Activated T-cell treated with anti-CD3 and anti-CD28 coated beads, Interleukin-2, amount 50 U/mL, for 72 hours (primary cell): ENCODE results near the gene PNPLA6. TPM values are rescaled to one million over a fixed set of nuclear protein-coding genes. Genes with fewer than 3 reads are reported as not detected.
"Not testable (repeated sequence)": the region's sequence is repeated elsewhere in the genome, so short reads cannot be mapped to it uniquely, and the experiment has no call there.

Source experiments
- ATAC-seq, 2 donors: fragments of 150-1000 bp; cut with Tn5 transposase; replicated peaks in 1 of 2; 2 replicates each; pipeline ENCODE4 v1.10.0; 2021; ENCODE audit warnings: moderate library complexity in 2 of 2, mild to moderate bottlenecking in 1 of 2
- DNase-seq, 2 donors: peaks; one replicate each; pipeline ENCODE4 v3.0.0; 2021 to 2022; ENCODE audit warnings: mixed read lengths in 1 of 2
- H3K27ac Mint-ChIP-seq: one replicate; pipeline ENCODE4 v1.8.0; 2022; ENCODE audit warnings: mild to moderate bottlenecking, moderate library complexity, mixed read lengths
- H3K27me3 Mint-ChIP-seq: one replicate; pipeline ENCODE4 v1.8.0; 2022; ENCODE audit warnings: low read depth, mixed read lengths
- H3K36me3 Mint-ChIP-seq, 2 donors: one replicate each; pipeline ENCODE4 v1.8.0; 2022; ENCODE audit warnings: mixed read lengths in 2 of 2, mild to moderate bottlenecking in 1 of 2; ENCODE audit not compliant: insufficient read depth in 2 of 2
- H3K4me1 Mint-ChIP-seq: one replicate; pipeline ENCODE4 v1.8.0; 2022; ENCODE audit warnings: low read depth, mixed read lengths
- H3K4me3 Mint-ChIP-seq, 2 donors: one replicate each; pipeline ENCODE4 v1.8.0; 2022; ENCODE audit warnings: mild to moderate bottlenecking in 2 of 2, mixed read lengths in 2 of 2, moderate library complexity in 2 of 2
- H3K9me3 Mint-ChIP-seq, 2 donors: one replicate each; pipeline ENCODE4 v1.8.0; 2022; ENCODE audit warnings: mixed read lengths in 2 of 2
- total RNA-seq, 2 donors: library from RNA; stranded (reverse); gene quantifications; one replicate each; pipeline ENCODE4 v1.2.3, GENCODE V29; 2022

The PNPLA6 gene
- total RNA-seq, 2 donors from 2014 or later, result 102 to 144 TPM

- Mint-ChIP-seq H3K36me3 (peaks cover 5 to 10% of the 10 kb centered on the region in 2 donors), H3K4me1 (no peaks in the 10 kb centered on the region), H3K27me3 (no peaks in the 10 kb centered on the region), H3K4me3 (no peak overlapping the region), H3K27ac (no peak overlapping the region), H3K9me3 (no peaks in the 10 kb centered on the region)
- no peak for DNase-seq
- ATAC-seq, result no peak
These were observed 23.6 kb downstream of the PNPLA6 start for GRCh38 chr19:7559102-7559501.

- ATAC-seq, result no peak
- Mint-ChIP-seq H3K4me1 (no peaks in the 10 kb centered on the region), H3K4me3 (no peak overlapping the region), H3K27ac (no peak overlapping the region), H3K27me3 (no peaks in the 10 kb centered on the region), H3K9me3 (no peaks in the 10 kb centered on the region), H3K36me3 (peaks cover 5 to 10% of the 10 kb centered on the region in 2 donors)
- no peak for DNase-seq
These were observed 24.7 kb downstream of the PNPLA6 start for GRCh38 chr19:7560255-7560654.

- Mint-ChIP-seq H3K9me3 (no peaks in the 10 kb centered on the region), H3K4me1 (no peaks in the 10 kb centered on the region), H3K27ac (no peak overlapping the region), H3K36me3 (peaks cover 5 to 9% of the 10 kb centered on the region in 2 donors), H3K4me3 (no peak overlapping the region), H3K27me3 (no peaks in the 10 kb centered on the region)
- DNase-seq (no peak), ATAC-seq (no peak)
These were observed 25.8 kb downstream of the PNPLA6 start for GRCh38 chr19:7561325-7561724.

DNA sequence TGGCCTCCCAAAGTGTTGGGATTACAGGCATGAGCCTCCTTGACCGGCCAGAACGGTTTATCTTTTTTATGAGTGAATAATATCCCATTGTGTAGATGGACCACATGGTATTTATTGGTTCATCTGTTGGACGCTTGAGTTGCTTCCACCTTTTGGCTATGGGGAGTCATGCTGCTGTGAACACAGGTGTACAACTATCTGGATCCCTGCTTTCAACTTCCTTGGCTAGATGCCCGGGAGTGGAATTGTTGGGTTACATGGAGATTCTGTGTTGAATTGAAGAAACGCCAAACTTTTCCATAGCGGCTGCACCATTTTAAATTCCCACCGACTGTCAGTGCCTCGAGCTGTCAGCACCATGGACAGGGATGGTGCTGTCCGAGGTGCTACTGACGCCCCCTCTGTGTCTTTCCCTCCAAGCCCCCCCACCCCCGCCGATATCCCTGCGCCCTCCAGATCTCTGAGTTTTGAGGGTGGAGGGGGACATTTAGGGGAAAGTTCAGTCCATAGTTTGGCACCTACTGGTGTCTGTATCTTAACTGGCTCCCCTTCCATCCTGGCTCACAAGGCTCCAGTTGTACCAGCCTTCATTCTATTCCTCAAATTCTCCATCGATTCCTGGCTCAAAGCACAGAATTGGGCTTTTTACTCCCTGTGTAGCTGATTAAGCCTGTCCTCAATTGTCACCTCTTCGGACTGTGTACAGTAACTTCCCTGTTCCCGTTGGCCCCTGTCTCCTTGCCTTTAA, 27.3 kb downstream of the PNPLA6 start:
- no peaks in the 10 kb centered on the region for H3K27me3 Mint-ChIP-seq
- ATAC-seq (no peak), DNase-seq (no peak)
- peaks cover 5 to 6% of the 10 kb centered on the region in 2 donors for H3K36me3 Mint-ChIP-seq
- H3K27ac Mint-ChIP-seq, result no peak overlapping the region
- H3K4me1 Mint-ChIP-seq, result no peaks in the 10 kb centered on the region
- no peak overlapping the region for H3K4me3 Mint-ChIP-seq
- no peaks in the 10 kb centered on the region for H3K9me3 Mint-ChIP-seq

- Mint-ChIP-seq H3K9me3 (no peaks in the 10 kb centered on the region), H3K4me3 (no peak overlapping the region), H3K36me3 (peaks cover 5 to 6% of the 10 kb centered on the region in 2 donors), H3K27me3 (no peaks in the 10 kb centered on the region), H3K27ac (no peak overlapping the region), H3K4me1 (no peaks in the 10 kb centered on the region)
- DNase-seq, result no peak
- ATAC-seq, result no peak
These were observed 29.3 kb downstream of the PNPLA6 start for GRCh38 chr19:7564866-7565265.

GRCh38 chr19:7565332-7565731, 29.8 kb downstream of the PNPLA6 start:
- H3K27me3 Mint-ChIP-seq, result no peaks in the 10 kb centered on the region
- peaks cover 1 to 4% of the 10 kb centered on the region in 2 donors for H3K36me3 Mint-ChIP-seq
- no peak for ATAC-seq
- no peaks in the 10 kb centered on the region for H3K4me1 Mint-ChIP-seq
- DNase-seq, result no peak
- no peak overlapping the region for H3K27ac Mint-ChIP-seq
- no peaks in the 10 kb centered on the region for H3K9me3 Mint-ChIP-seq
- no peak overlapping the region for H3K4me3 Mint-ChIP-seq

GRCh38 chr19:7570761-7571160, 35.2 kb downstream of the PNPLA6 start:
- Mint-ChIP-seq H3K9me3 (no peaks in the 10 kb centered on the region), H3K27me3 (no peaks in the 10 kb centered on the region), H3K27ac (no peak overlapping the region), H3K4me3 (no peak overlapping the region), H3K36me3 (no peaks in the 10 kb centered on the region), H3K4me1 (no peaks in the 10 kb centered on the region)
- DNase-seq, result no peak
- no peak for ATAC-seq

DNA sequence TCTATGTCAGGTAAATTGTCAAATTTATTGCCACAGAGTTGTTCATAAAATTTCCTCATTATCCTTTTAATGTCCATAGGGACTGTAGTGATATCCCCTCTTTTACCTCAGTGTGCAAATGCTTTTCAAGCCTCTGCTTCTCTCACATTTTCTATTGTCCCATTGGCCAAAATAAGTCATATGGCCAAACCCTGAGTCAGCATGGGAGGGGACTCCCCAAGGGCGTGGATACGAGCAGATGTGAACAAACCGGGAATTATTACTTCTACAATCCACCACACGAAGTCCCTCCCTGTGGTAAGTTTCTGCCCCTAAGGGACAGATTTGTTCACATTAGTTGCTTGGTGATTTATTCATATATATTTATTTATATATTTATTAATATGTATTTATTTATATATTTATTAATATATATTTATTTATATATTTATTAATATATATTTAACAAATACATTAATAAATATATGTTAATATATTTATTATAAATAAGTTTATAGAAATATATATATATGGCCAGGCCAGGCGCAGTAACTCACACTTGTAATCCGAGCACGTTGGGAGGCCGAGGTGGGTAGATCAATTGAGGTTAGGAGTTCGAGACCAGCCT, 40.0 kb downstream of the PNPLA6 start:
- H3K4me3 Mint-ChIP-seq, result no peak overlapping the region
- no peak overlapping the region for H3K27ac Mint-ChIP-seq
- no peak for ATAC-seq
- H3K4me1 Mint-ChIP-seq, result no peaks in the 10 kb centered on the region
- no peaks in the 10 kb centered on the region for H3K9me3 Mint-ChIP-seq
- H3K27me3 Mint-ChIP-seq, result peaks cover 10% of the 10 kb centered on the region
- H3K36me3 Mint-ChIP-seq, result no peaks in the 10 kb centered on the region
- DNase-seq, result no peak

DNA sequence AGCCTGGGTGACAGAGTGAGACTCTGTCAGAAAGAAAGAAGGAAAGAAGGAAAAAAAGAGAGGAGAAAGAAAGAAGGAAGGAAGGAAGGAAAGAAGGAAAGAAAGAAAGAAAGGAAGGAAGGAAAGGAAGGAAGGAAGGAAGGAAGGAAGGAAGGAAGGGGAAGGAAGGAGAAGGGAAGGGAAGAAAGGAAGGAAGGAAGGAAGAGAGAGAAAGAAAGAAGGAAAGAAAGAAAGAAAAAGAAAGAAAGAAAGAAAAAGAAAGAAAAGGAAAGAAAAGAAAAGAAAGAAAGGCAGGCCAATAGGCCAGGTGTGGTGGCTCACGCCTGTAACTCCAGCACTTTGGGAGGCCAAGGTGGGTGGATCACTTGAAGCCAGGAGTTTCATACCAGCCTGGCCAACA, 41.9 kb downstream of the PNPLA6 start:
- H3K27ac Mint-ChIP-seq, H3K36me3 Mint-ChIP-seq, ATAC-seq, H3K9me3 Mint-ChIP-seq, H3K4me3 Mint-ChIP-seq, H3K4me1 Mint-ChIP-seq, DNase-seq: not testable (repeated sequence)
- peaks cover 10% of the 10 kb centered on the region for H3K27me3 Mint-ChIP-seq

GRCh38 chr19:7578127-7578526, 42.6 kb downstream of the PNPLA6 start:
- ATAC-seq (no peak), DNase-seq (no peak)
- Mint-ChIP-seq H3K27ac (no peak overlapping the region), H3K36me3 (no peaks in the 10 kb centered on the region), H3K4me1 (no peaks in the 10 kb centered on the region), H3K27me3 (peaks cover 10% of the 10 kb centered on the region), H3K4me3 (no peak overlapping the region), H3K9me3 (no peaks in the 10 kb centered on the region)

GRCh38 chr19:7579182-7579581, 43.7 kb downstream of the PNPLA6 start:
- no peak for ATAC-seq
- H3K27me3 Mint-ChIP-seq, result peaks cover 10% of the 10 kb centered on the region
- no peak for DNase-seq
- no peaks in the 10 kb centered on the region for H3K9me3 Mint-ChIP-seq
- H3K36me3 Mint-ChIP-seq, result no peaks in the 10 kb centered on the region
- H3K4me1 Mint-ChIP-seq, result no peaks in the 10 kb centered on the region
- H3K4me3 Mint-ChIP-seq, result no peak overlapping the region
- no peak overlapping the region for H3K27ac Mint-ChIP-seq

GRCh38 chr19:7582446-7582845, 46.9 kb downstream of the PNPLA6 start:
- Mint-ChIP-seq H3K27ac (no peak overlapping the region), H3K4me3 (no peak overlapping the region), H3K36me3 (no peaks in the 10 kb centered on the region), H3K27me3 (peaks cover under 1% of the 10 kb centered on the region), H3K4me1 (no peaks in the 10 kb centered on the region), H3K9me3 (no peaks in the 10 kb centered on the region)
- DNase-seq (no peak), ATAC-seq (no peak)

GRCh38 chr19:7589822-7590221, 54.3 kb downstream of the PNPLA6 start:
- Mint-ChIP-seq H3K27ac (no peak overlapping the region), H3K27me3 (peaks cover 16% of the 10 kb centered on the region), H3K36me3 (no peaks in the 10 kb centered on the region), H3K9me3 (no peaks in the 10 kb centered on the region), H3K4me1 (no peaks in the 10 kb centered on the region), H3K4me3 (no peak overlapping the region)
- DNase-seq (no peak), ATAC-seq (no peak)

DNA sequence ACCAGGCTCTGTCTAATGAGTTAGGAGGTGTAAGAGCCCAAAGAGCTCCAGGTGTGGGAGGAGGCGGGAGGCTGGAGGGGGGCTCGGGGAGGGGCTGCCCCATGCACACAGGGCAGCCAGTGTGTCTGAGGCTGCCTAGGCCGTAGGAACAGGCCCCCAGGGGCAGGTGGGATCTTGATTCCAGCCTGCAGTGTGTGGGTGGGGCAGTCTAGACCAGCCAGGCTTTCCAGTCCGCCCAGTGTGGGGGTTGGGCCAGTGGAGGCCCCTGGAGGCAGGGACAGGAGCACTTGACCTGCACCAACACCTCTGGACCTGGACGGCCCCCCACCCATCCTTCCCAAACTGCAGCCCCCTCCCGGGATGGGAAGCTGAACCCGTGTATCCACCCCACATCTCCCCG, 54.7 kb downstream of the PNPLA6 start:
- no peaks in the 10 kb centered on the region for H3K9me3 Mint-ChIP-seq
- no peak overlapping the region for H3K27ac Mint-ChIP-seq
- peaks cover 3% of the 10 kb centered on the region for H3K4me1 Mint-ChIP-seq
- ATAC-seq (no peak), DNase-seq (no peak)
- H3K36me3 Mint-ChIP-seq, result no peaks in the 10 kb centered on the region
- H3K4me3 Mint-ChIP-seq, result no peak overlapping the region
- H3K27me3 Mint-ChIP-seq, result peaks cover 21% of the 10 kb centered on the region
